Astrocyte of the spinal cord (primary cell): ENCODE measurements around the gene TPP2.
A peak's percentile ranks its signal among the peaks of the same experiment; 100 is the strongest.

Experiments used
- DNase-seq: peaks from one replicate; pipeline ENCODE4 v3.0.0; 2011; ENCODE audit warnings: low read depth, low spot score
- H3K4me3 ChIP-seq: 2 replicates; pipeline ENCODE4 v1.5.1; 2011; ENCODE audit warnings: low read depth, mild to moderate bottlenecking, low read length, moderate library complexity
- in situ Hi-C: cut with HindIII; loops from 2 replicates; pipeline ENCODE4 v1.10.0; 2017; ENCODE audit warnings: low sequenced_read_pairs
- TF ChIP-seq, protein P1 (sequence below): IDR thresholded peaks from 2 replicates; pipeline ENCODE4 v1.5.1; 2012; ENCODE audit warnings: low read depth, mild to moderate bottlenecking, low read length, inconsistent platforms

TPP2 gene

DNA sequence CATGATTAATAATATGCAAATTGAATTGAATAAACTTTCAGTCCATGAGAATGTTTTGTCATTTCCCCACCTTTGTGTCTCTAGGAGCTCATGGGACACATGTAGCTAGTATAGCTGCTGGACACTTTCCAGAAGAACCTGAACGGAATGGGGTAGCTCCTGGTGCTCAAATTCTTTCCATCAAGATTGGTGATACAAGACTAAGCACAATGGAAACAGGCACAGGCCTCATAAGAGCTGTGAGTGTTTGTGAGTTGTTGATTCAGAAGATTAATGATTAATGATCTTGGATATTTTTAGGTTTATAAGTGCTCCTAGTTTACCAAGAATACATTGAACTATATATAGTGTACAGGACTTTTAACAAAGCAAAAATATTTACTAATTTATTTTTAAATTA, 30.1 kb downstream of the TPP2 start:
- no peak overlapping the region for H3K4me3 ChIP-seq
- TF ChIP-seq, protein P1, sequence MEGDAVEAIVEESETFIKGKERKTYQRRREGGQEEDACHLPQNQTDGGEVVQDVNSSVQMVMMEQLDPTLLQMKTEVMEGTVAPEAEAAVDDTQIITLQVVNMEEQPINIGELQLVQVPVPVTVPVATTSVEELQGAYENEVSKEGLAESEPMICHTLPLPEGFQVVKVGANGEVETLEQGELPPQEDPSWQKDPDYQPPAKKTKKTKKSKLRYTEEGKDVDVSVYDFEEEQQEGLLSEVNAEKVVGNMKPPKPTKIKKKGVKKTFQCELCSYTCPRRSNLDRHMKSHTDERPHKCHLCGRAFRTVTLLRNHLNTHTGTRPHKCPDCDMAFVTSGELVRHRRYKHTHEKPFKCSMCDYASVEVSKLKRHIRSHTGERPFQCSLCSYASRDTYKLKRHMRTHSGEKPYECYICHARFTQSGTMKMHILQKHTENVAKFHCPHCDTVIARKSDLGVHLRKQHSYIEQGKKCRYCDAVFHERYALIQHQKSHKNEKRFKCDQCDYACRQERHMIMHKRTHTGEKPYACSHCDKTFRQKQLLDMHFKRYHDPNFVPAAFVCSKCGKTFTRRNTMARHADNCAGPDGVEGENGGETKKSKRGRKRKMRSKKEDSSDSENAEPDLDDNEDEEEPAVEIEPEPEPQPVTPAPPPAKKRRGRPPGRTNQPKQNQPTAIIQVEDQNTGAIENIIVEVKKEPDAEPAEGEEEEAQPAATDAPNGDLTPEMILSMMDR = no peak
- DNase-seq = no peak
- in situ Hi-C loops = no loop called here

DNA sequence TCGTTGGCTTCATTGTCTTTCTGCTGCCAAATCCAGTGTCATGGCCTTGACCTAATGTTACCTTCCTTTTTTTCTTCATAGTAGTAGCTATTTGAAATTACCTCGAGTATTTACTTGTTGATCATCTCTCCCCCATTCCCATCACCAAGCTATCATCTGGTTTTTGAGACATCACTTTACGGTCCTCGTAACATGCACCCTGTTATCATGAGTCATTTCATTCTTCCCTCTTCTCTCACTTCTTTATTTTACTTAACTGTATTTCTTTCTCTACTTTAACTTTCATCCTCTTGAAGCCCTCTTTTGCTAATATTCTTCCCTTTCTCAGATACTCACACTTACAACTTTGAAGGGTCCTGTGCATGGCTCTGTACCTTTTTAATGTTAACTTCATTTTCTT, 31.8 kb downstream of the TPP2 start:
- in situ Hi-C loops = no loop called here
- TF ChIP-seq, protein P1 = no peak
- no peak overlapping the region for H3K4me3 ChIP-seq
- no peak for DNase-seq

DNA sequence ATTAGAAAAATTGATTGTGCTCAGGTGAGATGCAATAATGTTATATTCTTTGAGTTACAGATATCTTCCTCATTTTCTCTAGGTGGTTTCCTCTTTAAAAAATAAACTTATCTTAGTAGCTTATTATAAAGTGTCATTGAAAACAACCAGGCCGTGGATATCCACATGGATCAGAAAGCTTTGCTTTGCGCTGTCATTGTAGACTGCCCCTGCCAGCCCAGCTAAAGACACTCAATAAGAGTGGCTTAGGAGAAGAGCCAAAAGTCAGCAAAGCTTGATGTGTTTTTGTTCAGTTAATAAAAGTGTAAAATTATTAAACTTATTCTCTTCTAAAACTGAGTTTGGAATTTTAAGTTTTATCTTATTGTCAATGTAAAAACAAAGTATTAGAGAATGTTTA, 34.4 kb downstream of the TPP2 start:
- in situ Hi-C loops = no loop called here
- DNase-seq = no peak
- TF ChIP-seq, protein P1 = no peak

DNA sequence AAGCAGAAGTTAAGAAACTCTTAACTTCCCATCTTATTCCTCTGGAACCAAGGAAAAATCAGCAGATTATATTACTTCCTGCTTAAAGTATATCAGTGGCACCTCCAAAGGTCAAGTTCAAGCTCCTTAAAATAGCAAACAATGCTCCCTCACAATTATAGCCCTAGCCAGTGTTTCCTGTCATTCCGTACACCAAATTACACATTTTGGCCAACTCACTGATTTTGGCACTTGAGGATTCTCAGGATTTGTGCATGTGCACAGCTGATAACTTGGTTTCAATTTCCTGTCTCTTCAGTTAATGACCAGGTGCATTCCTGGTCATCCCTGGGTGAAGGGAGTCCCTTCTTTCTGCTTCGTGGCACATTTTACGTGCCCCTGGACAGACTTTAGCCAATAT, 42.0 kb downstream of the TPP2 start:
- TF ChIP-seq, protein P1 = no peak
- in situ Hi-C loops = no loop called here
- no peak overlapping the region for H3K4me3 ChIP-seq
- no peak for DNase-seq

More for the DNA sequence above, 34.4 kb downstream of the TPP2 start:
- no peak overlapping the region for H3K4me3 ChIP-seq

DNA sequence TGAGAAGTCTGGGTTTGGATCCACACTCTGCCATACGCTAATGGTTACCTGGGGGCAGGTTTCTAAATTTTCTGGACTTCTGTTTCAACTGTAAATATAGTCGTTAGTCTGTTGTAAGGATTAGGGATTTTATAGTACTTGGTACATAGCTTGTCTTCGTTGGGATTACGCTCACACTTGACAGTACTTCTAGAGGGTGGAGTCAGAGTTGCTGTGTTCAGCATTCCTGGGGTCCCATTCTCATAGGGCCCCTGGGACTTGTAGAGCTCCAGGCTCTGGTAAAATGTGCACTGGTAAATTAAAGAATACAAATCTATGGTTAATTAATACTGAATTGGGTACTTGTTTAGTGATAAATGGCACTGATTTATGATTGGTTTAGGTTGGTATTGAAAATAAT, 45.2 kb downstream of the TPP2 start:
- in situ Hi-C loops = no loop called here
- TF ChIP-seq, protein P1 = no peak

DNA sequence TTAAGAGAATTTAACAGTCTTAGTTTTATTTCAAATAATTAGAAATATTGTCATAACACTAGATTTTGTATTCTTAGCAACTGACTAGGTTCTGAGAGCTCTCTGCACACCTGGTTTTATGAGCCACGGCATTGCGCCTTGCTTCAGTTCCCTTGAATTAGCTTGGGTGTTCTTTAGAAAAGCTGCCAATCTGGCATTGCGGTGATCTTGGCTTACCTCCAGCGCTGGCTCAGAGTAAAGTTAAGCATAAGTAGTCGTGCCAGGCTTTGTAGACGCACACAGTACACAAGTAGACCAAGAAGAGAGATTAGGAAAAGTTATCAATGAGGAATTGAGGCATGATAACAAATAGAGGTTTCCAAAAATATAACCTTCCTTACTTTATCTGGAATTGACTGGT, 45.7 kb downstream of the TPP2 start:
- peak; percentile 20 for DNase-seq
- in situ Hi-C loops = no loop called here
- no peak overlapping the region for H3K4me3 ChIP-seq
- TF ChIP-seq, protein P1 = no peak

More for the DNA sequence above, 45.2 kb downstream of the TPP2 start:
- DNase-seq = no peak
- no peak overlapping the region for H3K4me3 ChIP-seq

DNA sequence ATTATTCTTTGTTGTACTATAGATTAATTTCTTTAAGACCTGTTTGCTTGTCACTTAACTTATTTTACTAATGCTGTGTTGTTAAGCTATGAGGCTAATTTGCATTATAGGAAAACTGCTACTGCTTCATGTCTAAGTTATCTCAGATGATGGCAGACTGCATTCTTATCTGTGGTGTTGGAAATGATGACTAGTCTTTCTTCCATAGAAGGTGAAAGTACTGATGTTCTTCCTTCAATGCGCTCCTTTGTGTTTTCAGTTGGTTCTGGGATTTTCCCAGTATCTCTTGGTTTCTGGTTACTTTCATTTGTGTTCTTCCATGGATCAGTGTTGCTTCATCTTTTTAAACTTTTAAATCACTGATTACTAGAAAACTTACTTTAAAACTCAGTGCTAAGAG, 46.9 kb downstream of the TPP2 start:
- DNase-seq = no peak
- TF ChIP-seq, protein P1 = no peak
- H3K4me3 ChIP-seq = no peak overlapping the region
- in situ Hi-C loops = no loop called here
